Tongue (tissue), 2 donors: ENCODE data around the gene TRAPPC14. TPM values are rescaled to one million over a fixed set of nuclear protein-coding genes. Genes with fewer than 3 reads are reported as not detected.

Experiments
- DNase-seq: peaks from one replicate; pipeline ENCODE4 v3.0.0-alpha.2; 2015
- total RNA-seq: library from RNA; depleted of rRNA; stranded (reverse); fragments of >200 nt; gene quantifications from one replicate; pipeline ENCODE4 v1.2.3, GENCODE V29; 2014

The TRAPPC14 gene
- total RNA-seq, 1 donor from 2014 or later: 4.5 TPM

GRCh38 chr7:100124301-100125230 is 34.0 kb downstream of the TRAPPC14 start:
- no peak for DNase-seq

- DNase-seq: no peak
These were observed 36.0 kb downstream of the TRAPPC14 start for GRCh38 chr7:100122568-100122967.

- no peak for DNase-seq
These were observed 36.5 kb downstream of the TRAPPC14 start for GRCh38 chr7:100122067-100122466.

- DNase-seq: no peak
These were observed 37.8 kb downstream of the TRAPPC14 start for GRCh38 chr7:100120733-100121036.

GRCh38 chr7:100119970-100120732 is 38.4 kb downstream of the TRAPPC14 start:
- DNase-seq: peak; percentile 91

- peak; percentile 99 for DNase-seq
These were observed 39.2 kb downstream of the TRAPPC14 start, which contains the start of the genes CNPY4 and TAF6 for GRCh38 chr7:100119072-100119969. Gene CNPY4, plus strand, starts transcription at chr7:100119634. Its CDS starts 111 bp downstream, at chr7:100119745. Gene TAF6, minus strand, starts transcription at chr7:100119358. Its CDS starts 5,149 bp downstream, at chr7:100114209.

- DNase-seq: no peak
These were observed 40.0 kb downstream of the TRAPPC14 start for GRCh38 chr7:100118388-100119071.

GRCh38 chr7:100115026-100115425 is 43.5 kb downstream of the TRAPPC14 start:
- DNase-seq: no peak

GRCh38 chr7:100111914-100112313 is 46.6 kb downstream of the TRAPPC14 start:
- no peak for DNase-seq

GRCh38 chr7:100111156-100111555 is 47.4 kb downstream of the TRAPPC14 start:
- no peak for DNase-seq

- DNase-seq: no peak
These were observed 48.9 kb downstream of the TRAPPC14 start for GRCh38 chr7:100109521-100110163.

- DNase-seq: no peak
These were observed 50.6 kb downstream of the TRAPPC14 start for GRCh38 chr7:100107890-100108289.

- DNase-seq: no peak
These were observed 51.3 kb downstream of the TRAPPC14 start for GRCh38 chr7:100107125-100107737.

- DNase-seq: no peak
These were observed 51.9 kb downstream of the TRAPPC14 start for GRCh38 chr7:100106633-100107032.

GRCh38 chr7:100105534-100105933 is 53.0 kb downstream of the TRAPPC14 start:
- no peak for DNase-seq

Other genes starting within 250 kb of the TRAPPC14 start
- gene TRIM4, start 239.2 kb downstream of the TRAPPC14 start, total RNA-seq: 22.8 TPM
- not detected for gene GJC3, start 229.1 kb downstream of the TRAPPC14 start, total RNA-seq
- 51.0 TPM for gene AZGP1, start 182.7 kb downstream of the TRAPPC14 start, total RNA-seq
- gene ZKSCAN1, start 143.1 kb downstream of the TRAPPC14 start, total RNA-seq: 51.4 TPM
- gene ZSCAN21, start 108.9 kb downstream of the TRAPPC14 start, total RNA-seq: 18.9 TPM
- 28.0 TPM for gene ZNF3, start 77.0 kb downstream of the TRAPPC14 start, total RNA-seq
- gene COPS6, start 69.8 kb downstream of the TRAPPC14 start, total RNA-seq: 50.4 TPM
- 53.0 TPM for gene MCM7, start 57.3 kb downstream of the TRAPPC14 start, total RNA-seq
- 19.7 TPM for gene AP4M1, start 57.1 kb downstream of the TRAPPC14 start, total RNA-seq
- 38.6 TPM for gene TAF6, start 39.4 kb downstream of the TRAPPC14 start, total RNA-seq
- gene CNPY4, start 39.1 kb downstream of the TRAPPC14 start, total RNA-seq: 24.4 TPM
- 0.82 TPM for gene MBLAC1, start 31.8 kb downstream of the TRAPPC14 start, total RNA-seq
- 57.7 TPM for gene LAMTOR4, start 9.8 kb downstream of the TRAPPC14 start, total RNA-seq
- gene GAL3ST4, start 9.9 kb upstream of the TRAPPC14 start, total RNA-seq: 9.2 TPM
- gene GPC2, start 18.7 kb upstream of the TRAPPC14 start, total RNA-seq: 5.7 TPM
- gene STAG3, start 19.2 kb upstream of the TRAPPC14 start, total RNA-seq: 0.72 TPM
- gene PVRIG, start 61.2 kb upstream of the TRAPPC14 start, total RNA-seq: not detected
- not detected for gene SPDYE3, start 149.0 kb upstream of the TRAPPC14 start, total RNA-seq
- 14.8 TPM for gene PILRB, start 199.4 kb upstream of the TRAPPC14 start, total RNA-seq
- gene PILRA, start 214.8 kb upstream of the TRAPPC14 start, total RNA-seq: 1.1 TPM